ENCODE measurements around the gene DNAAF1. TPM values are rescaled to one million over a fixed set of nuclear protein-coding genes. Genes with fewer than 3 reads are reported as not detected.
A peak's percentile ranks its signal among the peaks of the same experiment; 100 is the strongest.

Gene DNAAF1
- total RNA-seq, 1 donor from 2014 or later = not detected

- H3K27ac Mint-ChIP-seq (ENCODE audit: unreplicated experiment) = no peak overlapping the region
- H3K4me3 Mint-ChIP-seq (ENCODE audit: unreplicated experiment) = no peak overlapping the region
- H3K27me3 Mint-ChIP-seq (ENCODE audit: unreplicated experiment) = peaks cover 46% of the 10 kb centered on the region
- H3K36me3 Mint-ChIP-seq (ENCODE audit: unreplicated experiment) = no peaks in the 10 kb centered on the region
- H3K4me1 Mint-ChIP-seq (ENCODE audit: unreplicated experiment) = no peaks in the 10 kb centered on the region
- TF ChIP-seq CTCF (IDR thresholded peaks at IDR 0.05) = no peak
- no peak for DNase-seq (ENCODE audit: extremely low spot score, unreplicated experiment)
- H3K9me3 Mint-ChIP-seq (ENCODE audit: unreplicated experiment) = no peaks in the 10 kb centered on the region
Measured at GRCh38 chr16:84166796-84167695, 21.9 kb downstream of the DNAAF1 start.

- no peak for TF ChIP-seq CTCF (IDR thresholded peaks at IDR 0.05)
- peaks cover 23% of the 10 kb centered on the region for H3K27me3 Mint-ChIP-seq (ENCODE audit: unreplicated experiment)
- peaks cover 2% of the 10 kb centered on the region for H3K4me1 Mint-ChIP-seq (ENCODE audit: unreplicated experiment)
Measured at GRCh38 chr16:84169765-84170310, 24.7 kb downstream of the DNAAF1 start.

GRCh38 chr16:84174396-84174795 is 29.3 kb downstream of the DNAAF1 start:
- peaks cover 7% of the 10 kb centered on the region for H3K27me3 Mint-ChIP-seq (ENCODE audit: unreplicated experiment)
- DNase-seq (ENCODE audit: extremely low spot score, unreplicated experiment) = no peak
- no peak for TF ChIP-seq CTCF (IDR thresholded peaks at IDR 0.05)
- H3K9me3 Mint-ChIP-seq (ENCODE audit: unreplicated experiment) = no peaks in the 10 kb centered on the region
- peaks cover 39% of the 10 kb centered on the region for H3K4me1 Mint-ChIP-seq (ENCODE audit: unreplicated experiment)
- no peak overlapping the region for H3K27ac Mint-ChIP-seq (ENCODE audit: unreplicated experiment)
- H3K4me3 Mint-ChIP-seq (ENCODE audit: unreplicated experiment) = no peak overlapping the region
- peaks cover 4% of the 10 kb centered on the region for H3K36me3 Mint-ChIP-seq (ENCODE audit: unreplicated experiment)

More at GRCh38 chr16:84169765-84170310, 24.7 kb downstream of the DNAAF1 start:
- Mint-ChIP-seq H3K36me3 (ENCODE audit: unreplicated experiment) (no peaks in the 10 kb centered on the region), H3K4me3 (ENCODE audit: unreplicated experiment) (no peak overlapping the region), H3K9me3 (ENCODE audit: unreplicated experiment) (no peaks in the 10 kb centered on the region), H3K27ac (ENCODE audit: unreplicated experiment) (no peak overlapping the region)
- no peak for DNase-seq (ENCODE audit: extremely low spot score, unreplicated experiment)

DNA sequence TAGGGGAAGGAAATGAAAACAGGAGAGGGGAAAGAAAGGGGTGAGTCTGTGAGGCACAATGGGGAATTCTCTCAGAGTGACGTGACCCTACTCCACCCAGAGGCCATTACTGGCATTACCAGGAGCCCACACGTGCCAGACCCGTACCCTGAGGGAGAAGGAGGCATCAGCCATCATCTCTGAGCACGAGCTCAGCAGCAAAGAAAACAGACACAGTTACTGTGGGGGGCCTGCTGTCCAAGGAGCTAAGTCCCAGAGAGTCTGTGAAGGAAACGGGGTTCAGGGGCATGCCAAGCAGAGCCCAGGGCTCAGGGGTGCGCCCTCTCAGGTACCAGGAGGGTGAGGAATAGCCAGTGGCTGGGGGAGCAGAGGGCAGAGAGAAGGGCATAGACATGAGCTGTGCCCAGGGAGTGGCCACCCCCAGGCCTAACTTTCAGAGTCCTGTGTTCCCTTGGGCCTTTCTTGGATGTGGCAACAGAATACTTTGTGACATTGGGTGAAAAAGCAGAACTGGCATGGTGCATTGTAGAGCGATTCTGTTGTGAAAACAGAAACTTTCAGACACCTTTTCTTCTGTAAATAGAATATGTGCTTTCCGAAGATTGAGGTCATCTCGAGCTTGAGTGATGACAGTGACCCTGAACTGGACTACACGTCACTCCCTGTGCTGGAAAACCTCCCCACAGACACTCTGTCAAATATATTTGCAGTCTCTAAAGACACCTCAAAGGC is 30.4 kb downstream of the DNAAF1 start:
- H3K4me3 Mint-ChIP-seq (ENCODE audit: unreplicated experiment) = peak overlapping the region; percentile 16
- peaks cover 39% of the 10 kb centered on the region for H3K4me1 Mint-ChIP-seq (ENCODE audit: unreplicated experiment)
- H3K27ac Mint-ChIP-seq (ENCODE audit: unreplicated experiment) = peak overlapping the region; percentile 64
- peaks cover 4% of the 10 kb centered on the region for H3K36me3 Mint-ChIP-seq (ENCODE audit: unreplicated experiment)
- no peaks in the 10 kb centered on the region for H3K9me3 Mint-ChIP-seq (ENCODE audit: unreplicated experiment)
- no peak for DNase-seq (ENCODE audit: extremely low spot score, unreplicated experiment)
- peak; percentile 74 for TF ChIP-seq CTCF (IDR thresholded peaks at IDR 0.05)
- H3K27me3 Mint-ChIP-seq (ENCODE audit: unreplicated experiment) = no peaks in the 10 kb centered on the region
